SK-N-SH (cell line): Measurements from ENCODE around the gene NUAK1. TPM values are rescaled to one million over a fixed set of nuclear protein-coding genes. Genes with fewer than 3 reads are reported as not detected.

Experiments used
- CTCF ChIA-PET: fragments of 300-600, 350-600 bp; formaldehyde crosslinking; extraction: SDS; loops from one replicate; lab custom pipeline; 2021; lab: Yijun Ruan, JAX
- POLR2A ChIA-PET: fragments of 350-600 bp; sonication (Branson Sonifier 250); formaldehyde crosslinking; extraction: SDS; loops from one replicate; lab custom pipeline; 2020; ENCODE audit warnings: antibody characterized with exemption, inconsistent platforms; lab: Yijun Ruan, JAX
- DNase-seq: peaks from one replicate; pipeline ENCODE4 v3.0.0; 2012
- H2AFZ ChIP-seq: fragments of 200-600 bp; sonication (generic); 2 replicates; pipeline ENCODE4 v1.8.1; 2016; ENCODE audit warnings: antibody characterized with exemption, mild to moderate bottlenecking, low read depth
- H3F3A ChIP-seq: fragments of 200-600 bp; sonication (generic); replicated peaks from 2 replicates; pipeline ENCODE3; 2016; ENCODE audit warnings: antibody characterized with exemption, mild to moderate bottlenecking; ENCODE audit not compliant: insufficient read depth
- H3K27ac ChIP-seq, 2 experiments: fragments of 200-500 bp in 1 of 2; fragments of 200-600 bp in 1 of 2; sonication (Bioruptor generic) in 1 of 2; sonication (generic), shearing (Covaris generic) in 1 of 2; 2 replicates each; pipeline versions ENCODE4 v1.5.1 to v1.6.1; 2014 to 2016; ENCODE audit warnings: low read depth in 2 of 2, inconsistent platforms in 1 of 2, low read length in 1 of 2, mild to moderate bottlenecking in 1 of 2, mixed read lengths in 1 of 2
- H3K27me3 ChIP-seq: fragments of 200-600 bp; sonication (generic), shearing (Covaris generic); 2 replicates; pipeline ENCODE4 v1.6.1; 2016; ENCODE audit warnings: mixed run types; ENCODE audit not compliant: insufficient read depth
- H3K36me3 ChIP-seq, 2 experiments: fragments of 200-500 bp in 1 of 2; fragments of 200-600 bp in 1 of 2; sonication (Bioruptor generic) in 1 of 2; sonication (generic) in 1 of 2; replicated peaks in 1 of 2; 2 replicates each; pipeline versions ENCODE3 to v1.5.1; 2014 to 2016; ENCODE audit warnings: low read length in 1 of 2, mild to moderate bottlenecking in 1 of 2; ENCODE audit not compliant: insufficient read depth in 2 of 2, control insufficient read depth in 1 of 2
- H3K4me1 ChIP-seq, 2 experiments: fragments of 200-500 bp in 1 of 2; fragments of 200-600 bp in 1 of 2; sonication (Bioruptor generic) in 1 of 2; sonication (generic), shearing (Covaris generic) in 1 of 2; 2 replicates each; pipeline versions ENCODE4 v1.5.1 to v1.6.1; 2014 to 2016; ENCODE audit warnings: low read depth in 1 of 2, low read length in 1 of 2, mixed run types in 1 of 2; ENCODE audit not compliant: insufficient read depth in 2 of 2, control insufficient read depth in 1 of 2
- H3K4me2 ChIP-seq: fragments of 200-600 bp; sonication (generic), shearing (Covaris generic); 2 replicates; pipeline ENCODE4 v1.6.1; 2017; ENCODE audit warnings: mixed run types
- H3K4me3 ChIP-seq, 2 experiments: fragments of 200-500 bp in 1 of 2; fragments of 200-600 bp in 1 of 2; sonication (Bioruptor generic) in 1 of 2; sonication (generic), shearing (Covaris generic) in 1 of 2; 2 replicates each; pipeline versions ENCODE4 v1.5.1 to v1.8.1; 2014 to 2016; ENCODE audit warnings: low read depth in 2 of 2, inconsistent platforms in 1 of 2, low read length in 1 of 2, mild to moderate bottlenecking in 1 of 2, mixed read lengths in 1 of 2, moderate library complexity in 1 of 2
- H3K79me2 ChIP-seq: fragments of 200-600 bp; sonication (generic); 2 replicates; pipeline ENCODE4 v1.8.1; 2017; ENCODE audit warnings: mild to moderate bottlenecking; ENCODE audit not compliant: insufficient read depth
- H3K9ac ChIP-seq: fragments of 200-600 bp; sonication (generic); 2 replicates; pipeline ENCODE4 v1.6.1; 2017; ENCODE audit warnings: mixed run types
- H3K9me2 ChIP-seq: fragments of 200-600 bp; sonication (generic); 2 replicates; pipeline ENCODE4 v1.6.1; 2017; ENCODE audit warnings: mixed run types
- H3K9me3 ChIP-seq: fragments of 200-600 bp; sonication (generic); 2 replicates; pipeline ENCODE4 v1.6.1; 2017; ENCODE audit warnings: mixed run types, mild to moderate bottlenecking, moderate library complexity
- H4K20me1 ChIP-seq: fragments of 200-600 bp; sonication (generic); 2 replicates; pipeline ENCODE4 v1.6.1; 2017; ENCODE audit warnings: mild to moderate bottlenecking, mixed run types; ENCODE audit not compliant: insufficient read depth
- CHD2 ChIP-seq: fragments of 150-350 bp; IDR thresholded peaks from 2 replicates; pipeline ENCODE4 v1.6.1; 2018; ENCODE audit warnings: low read length; ENCODE audit not compliant: partially characterized antibody
- EP300 ChIP-seq, 2 experiments: IDR thresholded peaks; 2 replicates each; pipeline versions ENCODE4 v1.4.0 to v1.6.1; 2012; ENCODE audit warnings: borderline replicate concordance in 1 of 2, low read depth in 1 of 2, low read length in 1 of 2
- FOSL2 ChIP-seq: IDR thresholded peaks from 2 replicates; pipeline ENCODE4 v1.4.0; 2012; ENCODE audit warnings: low read depth, mild to moderate bottlenecking, moderate library complexity, borderline replicate concordance
- FOXJ3 ChIP-seq: sonication (generic); formaldehyde crosslinking; IDR thresholded peaks from 2 replicates; pipeline ENCODE4 v1.5.1; 2020; ENCODE audit warnings: mild to moderate bottlenecking, missing genetic modification reagents
- JUND ChIP-seq: IDR thresholded peaks from 2 replicates; pipeline ENCODE4 v1.4.0; 2012
- MEF2A ChIP-seq: IDR thresholded peaks from 2 replicates; pipeline ENCODE4 v1.4.0; 2012; ENCODE audit warnings: low read depth, borderline replicate concordance
- NRF1 ChIP-seq: IDR thresholded peaks from 2 replicates; pipeline ENCODE4 v1.6.1; 2012; ENCODE audit warnings: low read depth, mild to moderate bottlenecking, low read length
- POLR2AphosphoS5 ChIP-seq: IDR thresholded peaks from 2 replicates; pipeline ENCODE4 v1.6.1; 2012; ENCODE audit warnings: low read depth, low read length
- RAD21 ChIP-seq: IDR thresholded peaks from 2 replicates; pipeline ENCODE4 v1.6.1; 2012; ENCODE audit warnings: mild to moderate bottlenecking, low read length
- RFX5 ChIP-seq: IDR thresholded peaks from 2 replicates; pipeline ENCODE4 v1.6.1; 2012; ENCODE audit warnings: mild to moderate bottlenecking, improper control_type of control experiment, low read length
- RXRA ChIP-seq: IDR thresholded peaks from 2 replicates; pipeline ENCODE4 v1.4.0; 2012; ENCODE audit warnings: low read depth, mild to moderate bottlenecking, borderline replicate concordance
- SIN3A ChIP-seq: IDR thresholded peaks from 2 replicates; pipeline ENCODE4 v1.6.1; 2012; ENCODE audit warnings: low read depth, mild to moderate bottlenecking, low read length, moderate library complexity, borderline replicate concordance
- SMC3 ChIP-seq: IDR thresholded peaks from 2 replicates; pipeline ENCODE4 v1.6.1; 2012; ENCODE audit warnings: low read depth, low read length, improper control_type of control experiment
- TEAD4 ChIP-seq: IDR thresholded peaks from 2 replicates; pipeline ENCODE4 v1.4.0; 2012; ENCODE audit warnings: mild to moderate bottlenecking, borderline replicate concordance; ENCODE audit not compliant: insufficient read depth
- YY1 ChIP-seq: IDR thresholded peaks from 2 replicates; pipeline ENCODE4 v1.4.0; 2012; ENCODE audit warnings: low read depth, mild to moderate bottlenecking
- WGBS: methylation state at CpG from one replicate; pipeline ENCODE4 v1.1.6; 2017; ENCODE audit warnings: low lambda C conversion rate; 5-methylcytosine and 5-hydroxymethylcytosine counted together
- polyA plus RNA-seq, 3 experiments: library from polyadenylated mRNA; depleted of rRNA; stranded (reverse); fragments of >200 nt; gene quantifications; 2 replicates each; pipeline ENCODE4 v1.2.3, GENCODE V29; 2012
- TF ChIP-seq, protein P1 (sequence below): IDR thresholded peaks from 2 replicates; pipeline ENCODE4 v1.4.0; 2012; ENCODE audit warnings: low read depth, borderline replicate concordance
- TF ChIP-seq, protein P2 (sequence below): IDR thresholded peaks from 2 replicates; pipeline ENCODE4; 2012
- TF ChIP-seq, protein P3 (sequence below): fragments of 150-350 bp; IDR thresholded peaks from 2 replicates; pipeline ENCODE4 v1.6.1; 2017; ENCODE audit warnings: antibody characterized with exemption, low read length, low read depth, borderline replicate concordance
- TF ChIP-seq, protein P4 (sequence below): IDR thresholded peaks from 2 replicates; pipeline ENCODE4 v1.4.0; 2012; ENCODE audit warnings: low read depth

NUAK1 gene
- polyA plus RNA-seq, 1 of the 3 experiments (the other 2 are of a cell fraction) = 8.1 TPM

DNA sequence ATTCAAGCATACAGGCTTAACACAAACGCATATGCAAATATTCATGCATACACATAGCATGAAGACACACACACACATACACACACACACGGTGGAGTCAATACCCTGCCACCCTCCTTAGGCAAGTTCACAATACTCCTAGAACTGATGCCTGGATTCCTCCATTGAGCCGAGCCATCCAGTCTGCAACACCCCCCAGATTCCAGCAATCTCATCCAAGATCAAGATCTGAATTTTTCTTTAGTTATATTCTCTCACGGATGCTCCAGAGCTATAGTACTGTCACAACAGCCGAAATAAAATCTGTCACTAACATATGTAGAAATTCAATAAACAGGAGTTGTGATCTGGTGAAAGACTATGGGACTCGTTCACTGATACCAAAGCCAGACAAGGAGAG is 110.8 kb downstream of the NUAK1 start:
- 85% methylated on average over 6 of the region's 6 CpGs for WGBS
- Histone ChIP-seq H3K79me2 (no peaks in the 10 kb centered on the region; the same call in 1 of the 2 replicates), H3K36me3 (no peaks in the 10 kb centered on the region), H3K4me2 (no peak overlapping the region), H3K9me3 (no peaks in the 10 kb centered on the region), H3F3A (peaks cover 19% of the 10 kb centered on the region), H3K27me3 (no peaks in the 10 kb centered on the region), H4K20me1 (no peaks in the 10 kb centered on the region), H3K27ac (no peak overlapping the region), H2AFZ (no peak overlapping the region), H3K4me1 (peaks cover 2 to 14% of the 10 kb centered on the region in 2 experiments; a peak in 3 of 4 replicates), H3K9ac (no peak overlapping the region), H3K4me3 (no peak overlapping the region), H3K9me2 (no peaks in the 10 kb centered on the region)
- CTCF ChIA-PET = no interaction called here
- POLR2A ChIA-PET = no interaction called here
- no peak for TF ChIP-seq JUND
- no peak for DNase-seq

DNA sequence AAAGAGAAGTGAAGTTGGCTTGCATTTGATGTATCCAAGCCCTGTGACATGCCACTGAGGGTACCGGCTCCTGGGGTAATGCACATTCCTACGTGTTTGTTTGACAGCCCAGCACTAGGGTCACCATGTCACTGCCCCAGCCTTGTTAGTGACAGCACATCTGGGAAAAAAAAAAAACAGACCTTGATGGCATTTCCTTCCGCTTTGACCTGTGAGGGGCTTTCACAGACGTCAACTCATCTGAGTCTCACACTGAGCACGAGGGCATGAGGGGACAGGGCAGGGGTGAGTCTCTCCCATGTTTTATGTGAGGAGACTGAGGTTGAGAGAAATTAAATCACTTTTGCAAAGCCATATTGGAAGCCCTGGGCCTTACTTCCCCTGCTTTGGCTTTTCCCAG is 111.5 kb downstream of the NUAK1 start:
- POLR2A ChIA-PET = no interaction called here
- Histone ChIP-seq H3K79me2 (no peaks in the 10 kb centered on the region; the same call in 1 of the 2 replicates), H3K4me1 (peaks cover 2 to 14% of the 10 kb centered on the region in 2 experiments; a peak in 3 of 4 replicates), H3K36me3 (no peaks in the 10 kb centered on the region), H3K9me3 (no peaks in the 10 kb centered on the region), H3K9me2 (no peaks in the 10 kb centered on the region), H3F3A (peaks cover 19% of the 10 kb centered on the region), H3K27ac (no peak overlapping the region), H3K27me3 (no peaks in the 10 kb centered on the region), H2AFZ (no peak overlapping the region), H3K9ac (no peak overlapping the region), H3K4me2 (no peak overlapping the region), H4K20me1 (no peaks in the 10 kb centered on the region), H3K4me3 (no peak overlapping the region)
- DNase-seq = no peak
- TF ChIP-seq SMC3 = no peak
- TF ChIP-seq, protein P1, sequence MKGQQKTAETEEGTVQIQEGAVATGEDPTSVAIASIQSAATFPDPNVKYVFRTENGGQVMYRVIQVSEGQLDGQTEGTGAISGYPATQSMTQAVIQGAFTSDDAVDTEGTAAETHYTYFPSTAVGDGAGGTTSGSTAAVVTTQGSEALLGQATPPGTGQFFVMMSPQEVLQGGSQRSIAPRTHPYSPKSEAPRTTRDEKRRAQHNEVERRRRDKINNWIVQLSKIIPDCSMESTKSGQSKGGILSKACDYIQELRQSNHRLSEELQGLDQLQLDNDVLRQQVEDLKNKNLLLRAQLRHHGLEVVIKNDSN = no peak
- 88% methylated on average over 5 of the region's 5 CpGs for WGBS
- CTCF ChIA-PET = no interaction called here

DNA sequence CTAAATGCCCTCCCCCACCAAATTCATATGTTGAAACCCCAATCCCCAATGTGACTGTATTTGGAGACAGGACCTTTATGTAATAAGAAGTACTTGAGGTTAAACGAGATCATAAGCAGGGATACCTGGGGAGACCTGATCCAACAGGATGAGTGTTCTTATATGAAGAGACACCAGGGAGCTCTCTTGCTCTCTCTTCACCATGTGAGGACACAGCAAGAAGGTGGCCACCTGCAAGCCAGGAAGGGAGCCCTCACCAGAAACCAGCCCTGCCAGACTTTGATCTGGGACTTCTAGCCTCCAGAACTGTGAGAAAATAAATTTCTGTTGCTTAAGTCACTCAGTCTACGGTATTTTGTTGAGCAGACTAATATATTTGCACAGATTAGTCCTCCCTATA is 113.6 kb downstream of the NUAK1 start:
- Histone ChIP-seq H3K36me3 (no peaks in the 10 kb centered on the region), H3K4me2 (no peak overlapping the region), H3F3A (peaks cover 4% of the 10 kb centered on the region), H3K4me1 (peaks cover 0 to 5% of the 10 kb centered on the region in 2 experiments; a peak in 1 of 4 replicates), H3K79me2 (no peaks in the 10 kb centered on the region), H4K20me1 (no peaks in the 10 kb centered on the region), H3K27ac (no peak overlapping the region), H3K9ac (no peak overlapping the region), H3K4me3 (no peak overlapping the region), H2AFZ (no peak overlapping the region), H3K27me3 (no peaks in the 10 kb centered on the region), H3K9me2 (no peaks in the 10 kb centered on the region), H3K9me3 (no peaks in the 10 kb centered on the region)
- WGBS = 69% methylated on average over 2 of the region's 2 CpGs
- DNase-seq = no peak
- TF ChIP-seq, protein P2, sequence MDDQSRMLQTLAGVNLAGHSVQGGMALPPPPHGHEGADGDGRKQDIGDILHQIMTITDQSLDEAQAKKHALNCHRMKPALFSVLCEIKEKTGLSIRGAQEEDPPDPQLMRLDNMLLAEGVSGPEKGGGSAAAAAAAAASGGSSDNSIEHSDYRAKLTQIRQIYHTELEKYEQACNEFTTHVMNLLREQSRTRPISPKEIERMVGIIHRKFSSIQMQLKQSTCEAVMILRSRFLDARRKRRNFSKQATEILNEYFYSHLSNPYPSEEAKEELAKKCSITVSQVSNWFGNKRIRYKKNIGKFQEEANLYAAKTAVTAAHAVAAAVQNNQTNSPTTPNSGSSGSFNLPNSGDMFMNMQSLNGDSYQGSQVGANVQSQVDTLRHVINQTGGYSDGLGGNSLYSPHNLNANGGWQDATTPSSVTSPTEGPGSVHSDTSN = no peak
- TF ChIP-seq YY1 (no peak), MEF2A (no peak), POLR2AphosphoS5 (no peak), CHD2 (no peak), RXRA (no peak), RAD21 (no peak), TEAD4 (no peak), FOXJ3 (CRISPR knock-in tag) (no peak), NRF1 (no peak), SIN3A (no peak), JUND (no peak), FOSL2 (no peak), RFX5 (no peak), EP300 (IDR thresholded peaks at IDR 0.05; ENCODE audit: borderline replicate concordance in 1 of 2, low read depth in 1 of 2, low read length in 1 of 2) (no peak)
- TF ChIP-seq, protein P1 = no peak
- TF ChIP-seq, protein P3, sequence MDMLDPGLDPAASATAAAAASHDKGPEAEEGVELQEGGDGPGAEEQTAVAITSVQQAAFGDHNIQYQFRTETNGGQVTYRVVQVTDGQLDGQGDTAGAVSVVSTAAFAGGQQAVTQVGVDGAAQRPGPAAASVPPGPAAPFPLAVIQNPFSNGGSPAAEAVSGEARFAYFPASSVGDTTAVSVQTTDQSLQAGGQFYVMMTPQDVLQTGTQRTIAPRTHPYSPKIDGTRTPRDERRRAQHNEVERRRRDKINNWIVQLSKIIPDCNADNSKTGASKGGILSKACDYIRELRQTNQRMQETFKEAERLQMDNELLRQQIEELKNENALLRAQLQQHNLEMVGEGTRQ = no peak
- TF ChIP-seq, protein P4, sequence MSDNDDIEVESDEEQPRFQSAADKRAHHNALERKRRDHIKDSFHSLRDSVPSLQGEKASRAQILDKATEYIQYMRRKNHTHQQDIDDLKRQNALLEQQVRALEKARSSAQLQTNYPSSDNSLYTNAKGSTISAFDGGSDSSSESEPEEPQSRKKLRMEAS = no peak
- CTCF ChIA-PET = interaction anchor here (1.2 kb wide), 1 partner anchor 111 kb away, joined by 5 read pairs; no protein-coding TSS in a partner anchor
- POLR2A ChIA-PET = no interaction called here
